Measurements from ENCODE around the gene BLNK. TPM values are rescaled to one million over a fixed set of nuclear protein-coding genes. Genes with fewer than 3 reads are reported as not detected.
A peak's percentile ranks its signal among the peaks of the same experiment; 100 is the strongest.

The BLNK gene
- total RNA-seq, 1 donor from 2014 or later: 267 TPM

- ATAC-seq (ENCODE audit: low read depth) (no peak), DNase-seq (no peak)
- no peak for TF ChIP-seq CTCF (IDR thresholded peaks at IDR 0.05)
- CTCF ChIA-PET: interaction anchor here (0.7 to 4.3 kb wide), 4 partner anchors 8 to 36 kb away, joined by 4 to 37 read pairs (median 12); no protein-coding TSS in a partner anchor
- H3K27me3 Mint-ChIP-seq: no peaks in the 10 kb centered on the region
- H3K4me1 Mint-ChIP-seq: peaks cover 83% of the 10 kb centered on the region
- H3K9me3 Mint-ChIP-seq: no peaks in the 10 kb centered on the region
- peaks cover 88% of the 10 kb centered on the region for H3K36me3 Mint-ChIP-seq (ENCODE audit: low read depth)
- POLR2A ChIA-PET: interaction anchor here (0.5 to 12.1 kb wide), 10 partner anchors 9 to 1137 kb away, joined by 3 to 72 read pairs (median 4); no protein-coding TSS in a partner anchor
- H3K4me3 Mint-ChIP-seq: peak overlapping the region; percentile 59
- peak overlapping the region; percentile 98 for H3K27ac Mint-ChIP-seq
- intact Hi-C loops (cut with micrococcal nuclease): no loop called here
Observed at GRCh38 chr10:96266118-96266770, 5.1 kb downstream of the BLNK start.

GRCh38 chr10:96264938-96265337 is 6.4 kb downstream of the BLNK start:
- Mint-ChIP-seq H3K4me1 (peaks cover 95% of the 10 kb centered on the region), H3K9me3 (no peaks in the 10 kb centered on the region), H3K36me3 (ENCODE audit: low read depth) (peaks cover 86% of the 10 kb centered on the region), H3K27ac (peak overlapping the region; percentile 98), H3K27me3 (no peaks in the 10 kb centered on the region), H3K4me3 (no peak overlapping the region)
- ATAC-seq (ENCODE audit: low read depth) (no peak), DNase-seq (no peak)
- POLR2A ChIA-PET: interaction anchor here (0.6 to 12.1 kb wide), 4 partner anchors 9 to 26 kb away, joined by 3 to 72 read pairs (median 16); no protein-coding TSS in a partner anchor
- TF ChIP-seq CTCF (IDR thresholded peaks at IDR 0.05): no peak
- intact Hi-C loops (cut with micrococcal nuclease): no loop called here
- CTCF ChIA-PET: interaction anchor here (0.9 to 4.3 kb wide), 3 partner anchors 11 to 35 kb away, joined by 3 to 37 read pairs (median 21); no protein-coding TSS in a partner anchor

- DNase-seq (no peak), ATAC-seq (ENCODE audit: low read depth) (no peak)
- TF ChIP-seq CTCF (IDR thresholded peaks at IDR 0.05): no peak
- Mint-ChIP-seq H3K27ac (peak overlapping the region; percentile 77), H3K4me1 (peaks cover 96% of the 10 kb centered on the region), H3K27me3 (no peaks in the 10 kb centered on the region), H3K4me3 (peak overlapping the region; percentile 50), H3K9me3 (no peaks in the 10 kb centered on the region), H3K36me3 (ENCODE audit: low read depth) (peaks cover 84% of the 10 kb centered on the region)
- CTCF ChIA-PET: interaction anchor here (3.6 kb wide), 1 partner anchor 34 kb away, joined by 32 read pairs; no protein-coding TSS in a partner anchor
- intact Hi-C loops (cut with micrococcal nuclease): loop anchor here (1.0 kb wide), 1 partner anchor 8 kb away; the partner anchor contains the start of gene BLNK
- POLR2A ChIA-PET: interaction anchor here (1.2 to 12.1 kb wide), 3 partner anchors 8 to 26 kb away, joined by 3 to 93 read pairs (median 72); partner anchors contain the start of gene BLNK
Observed at GRCh38 chr10:96263669-96264068, 7.7 kb downstream of the BLNK start.

GRCh38 chr10:96263176-96263575 is 8.2 kb downstream of the BLNK start:
- DNase-seq: no peak
- no peak for TF ChIP-seq CTCF (IDR thresholded peaks at IDR 0.05)
- Mint-ChIP-seq H3K36me3 (ENCODE audit: low read depth) (peaks cover 83% of the 10 kb centered on the region), H3K27me3 (no peaks in the 10 kb centered on the region), H3K4me1 (peaks cover 97% of the 10 kb centered on the region), H3K4me3 (peak overlapping the region; percentile 50), H3K9me3 (no peaks in the 10 kb centered on the region), H3K27ac (peak overlapping the region; percentile 77)
- CTCF ChIA-PET: interaction anchor here (3.6 kb wide), 1 partner anchor 33 kb away, joined by 32 read pairs; no protein-coding TSS in a partner anchor
- intact Hi-C loops (cut with micrococcal nuclease): loop anchor here (1.0 kb wide), 1 partner anchor 8 kb away; the partner anchor contains the start of gene BLNK
- POLR2A ChIA-PET: interaction anchor here (1.2 to 12.1 kb wide), 5 partner anchors 8 to 34 kb away, joined by 3 to 93 read pairs (median 18); partner anchors contain the start of gene BLNK
- no peak for ATAC-seq (ENCODE audit: low read depth)

GRCh38 chr10:96261930-96262329 is 9.4 kb downstream of the BLNK start:
- H3K27ac Mint-ChIP-seq: peak overlapping the region; percentile 72
- CTCF ChIA-PET: interaction anchor here (0.7 to 3.6 kb wide), 5 partner anchors 26 to 32 kb away, joined by 3 to 32 read pairs (median 4); no protein-coding TSS in a partner anchor

More at GRCh38 chr10:96261930-96262329, 9.4 kb downstream of the BLNK start:
- peaks cover 83% of the 10 kb centered on the region for H3K36me3 Mint-ChIP-seq (ENCODE audit: low read depth)
- no peaks in the 10 kb centered on the region for H3K9me3 Mint-ChIP-seq
- intact Hi-C loops (cut with micrococcal nuclease): no loop called here
- H3K27me3 Mint-ChIP-seq: no peaks in the 10 kb centered on the region
- no peak for DNase-seq
- peak overlapping the region; percentile 41 for H3K4me3 Mint-ChIP-seq
- peaks cover 98% of the 10 kb centered on the region for H3K4me1 Mint-ChIP-seq
- POLR2A ChIA-PET: interaction anchor here (1.2 to 12.1 kb wide), 5 partner anchors 10 to 32 kb away, joined by 8 to 93 read pairs (median 18); partner anchors contain the start of gene BLNK
- ATAC-seq (ENCODE audit: low read depth): no peak
- TF ChIP-seq CTCF (IDR thresholded peaks at IDR 0.05): no peak
